ENCODE measurements around the gene WRAP73. TPM values are rescaled to one million over a fixed set of nuclear protein-coding genes. Genes with fewer than 3 reads are reported as not detected.
A peak's percentile ranks its signal among the peaks of the same experiment; 100 is the strongest.

WRAP73 gene
- total RNA-seq, 4 donors from 2014 or later: 19.7 to 30.4 (median 25.5) TPM

DNA sequence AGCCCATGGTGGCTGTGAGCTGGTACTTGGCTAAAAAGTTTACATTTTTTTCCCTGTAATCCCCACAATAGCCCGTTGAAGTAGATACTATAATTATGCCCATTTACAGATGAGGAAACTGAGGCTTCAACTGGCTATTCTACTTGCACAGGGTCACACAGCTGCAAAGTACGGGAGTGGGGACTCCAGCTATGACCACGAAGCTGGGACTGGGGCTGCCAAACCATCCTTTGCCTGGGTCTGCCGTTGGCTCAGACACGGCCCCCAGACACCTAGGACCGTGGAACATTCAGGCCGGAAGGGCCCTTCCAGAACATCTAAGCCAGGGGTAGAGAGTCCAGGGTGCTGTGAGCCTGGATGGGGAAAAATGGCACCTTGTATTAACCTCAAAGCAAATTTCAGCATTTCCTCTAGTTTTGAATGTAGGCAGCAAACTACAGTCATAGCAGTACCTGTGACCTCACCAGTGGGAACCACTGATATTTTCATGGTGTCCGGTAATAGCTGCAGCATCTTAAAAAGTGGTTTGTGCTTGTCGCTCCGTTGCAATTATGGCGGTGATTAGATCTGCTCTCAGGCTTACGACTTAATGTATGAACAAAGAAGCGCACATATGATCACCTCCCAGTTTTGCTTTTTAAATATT lies 6.7 kb upstream of the WRAP73 start:
- TF ChIP-seq, protein P1, sequence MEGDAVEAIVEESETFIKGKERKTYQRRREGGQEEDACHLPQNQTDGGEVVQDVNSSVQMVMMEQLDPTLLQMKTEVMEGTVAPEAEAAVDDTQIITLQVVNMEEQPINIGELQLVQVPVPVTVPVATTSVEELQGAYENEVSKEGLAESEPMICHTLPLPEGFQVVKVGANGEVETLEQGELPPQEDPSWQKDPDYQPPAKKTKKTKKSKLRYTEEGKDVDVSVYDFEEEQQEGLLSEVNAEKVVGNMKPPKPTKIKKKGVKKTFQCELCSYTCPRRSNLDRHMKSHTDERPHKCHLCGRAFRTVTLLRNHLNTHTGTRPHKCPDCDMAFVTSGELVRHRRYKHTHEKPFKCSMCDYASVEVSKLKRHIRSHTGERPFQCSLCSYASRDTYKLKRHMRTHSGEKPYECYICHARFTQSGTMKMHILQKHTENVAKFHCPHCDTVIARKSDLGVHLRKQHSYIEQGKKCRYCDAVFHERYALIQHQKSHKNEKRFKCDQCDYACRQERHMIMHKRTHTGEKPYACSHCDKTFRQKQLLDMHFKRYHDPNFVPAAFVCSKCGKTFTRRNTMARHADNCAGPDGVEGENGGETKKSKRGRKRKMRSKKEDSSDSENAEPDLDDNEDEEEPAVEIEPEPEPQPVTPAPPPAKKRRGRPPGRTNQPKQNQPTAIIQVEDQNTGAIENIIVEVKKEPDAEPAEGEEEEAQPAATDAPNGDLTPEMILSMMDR (IDR thresholded peaks at IDR 0.05): no peak
- no peak for TF ChIP-seq POLR2A (IDR thresholded peaks at IDR 0.05)
- TF ChIP-seq POLR2AphosphoS5 (IDR thresholded peaks at IDR 0.05): no peak
- TF ChIP-seq EP300 (IDR thresholded peaks at IDR 0.05; ENCODE audit: low read depth): no peak
- Histone ChIP-seq H3K36me3 (no peaks in the 10 kb centered on the region), H3K4me1 (peaks cover 0 to 14% (median 12%) of the 10 kb centered on the region in 4 donors), H3K27me3 (peaks cover 72% of the 10 kb centered on the region), H3K27ac (no peak overlapping the region), H3K4me3 (no peak overlapping the region), H3K9me3 (no peaks in the 10 kb centered on the region)
- intact Hi-C loops (cut with DNase I; ENCODE audit: low total_unique reads) (no loop called here), in situ Hi-C loops (cut with MboI; ENCODE audit: low pct_ligation_motif_present in 1 of 4, low pct_unique_long_range_greater_than_20kb in 1 of 4, low sequenced_read_pairs in 3 of 4) (no loop called here)
- no peak for DNase-seq
- 72 to 74% methylated on average over 6 to 13 of the region's 13 CpGs for WGBS, 2 donors (ENCODE audit: low coverage in 1 of 2)

DNA sequence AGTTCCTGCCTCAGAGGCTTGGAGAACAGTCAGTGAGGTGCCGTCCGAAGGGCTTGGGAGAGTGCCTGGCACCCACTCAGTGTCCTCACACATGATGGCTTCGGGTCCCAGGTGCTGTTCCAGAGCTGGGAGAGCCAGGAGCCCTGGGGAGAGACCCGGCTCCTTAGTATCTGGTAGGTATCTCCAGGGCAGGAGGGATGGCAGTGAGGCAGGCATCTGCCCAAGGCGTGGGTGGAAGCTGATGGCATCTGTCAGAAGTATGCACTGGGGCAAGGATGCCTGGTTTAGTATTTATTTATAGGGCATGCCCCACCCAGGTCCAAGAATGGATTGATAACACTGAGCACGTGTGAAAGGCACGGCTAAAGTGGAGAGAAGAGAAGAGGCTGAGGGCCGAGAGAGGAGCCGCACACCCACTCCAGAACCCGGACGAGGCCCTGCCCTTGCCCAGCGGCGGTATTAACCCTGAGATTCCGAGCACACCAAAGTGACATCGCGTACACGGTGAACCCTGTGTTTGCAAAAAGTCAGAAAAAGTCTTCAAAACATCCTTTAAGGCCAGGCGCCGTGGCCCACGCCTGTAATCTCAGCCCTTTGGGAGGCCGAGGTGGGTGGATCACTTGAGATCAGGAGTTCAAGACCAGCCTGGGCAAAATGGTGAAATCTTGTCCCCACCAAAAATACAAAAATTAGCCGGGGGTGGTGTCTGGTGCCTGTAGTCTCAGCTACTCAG lies 4.8 kb upstream of the WRAP73 start:
- Histone ChIP-seq H3K36me3 (no peaks in the 10 kb centered on the region), H3K4me3 (no peak overlapping the region), H3K27ac (no peak overlapping the region), H3K9me3 (no peaks in the 10 kb centered on the region), H3K4me1 (peaks cover 6 to 30% (median 25%) of the 10 kb centered on the region in 4 donors), H3K27me3 (peaks cover 83% of the 10 kb centered on the region)
- intact Hi-C loops (cut with DNase I; ENCODE audit: low total_unique reads) (no loop called here), in situ Hi-C loops (cut with MboI; ENCODE audit: low pct_ligation_motif_present in 1 of 4, low pct_unique_long_range_greater_than_20kb in 1 of 4, low sequenced_read_pairs in 3 of 4) (no loop called here)
- TF ChIP-seq EP300 (IDR thresholded peaks at IDR 0.05; ENCODE audit: low read depth) (no peak), POLR2AphosphoS5 (IDR thresholded peaks at IDR 0.05) (no peak), POLR2A (IDR thresholded peaks at IDR 0.05) (no peak)
- TF ChIP-seq, protein P1 (IDR thresholded peaks at IDR 0.05): no peak
- no peak for DNase-seq
- WGBS, 2 donors (ENCODE audit: low coverage in 1 of 2): 82% methylated on average over 15 to 22 of the region's 22 CpGs

DNA sequence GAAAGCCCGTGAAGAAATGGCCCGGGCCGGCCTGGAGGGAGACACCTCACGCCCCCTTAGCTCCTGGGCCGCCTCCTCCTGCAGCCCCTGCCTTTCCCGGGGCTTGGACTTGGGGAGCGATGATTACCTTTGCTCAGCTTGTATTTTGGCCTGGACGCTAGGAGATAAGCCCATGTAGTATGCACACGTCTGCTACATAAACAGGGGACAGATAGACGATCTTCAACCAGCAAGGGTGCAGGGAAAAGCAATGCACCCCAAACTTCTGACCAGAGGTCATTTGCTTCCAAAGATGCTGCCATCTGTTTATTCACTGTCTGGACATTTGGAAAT lies 3.3 kb upstream of the WRAP73 start:
- Histone ChIP-seq H3K4me3 (peak overlapping the region in 1 of 4 donors; percentile 35), H3K27me3 (peaks cover 81% of the 10 kb centered on the region), H3K9me3 (no peaks in the 10 kb centered on the region), H3K27ac (no peak overlapping the region), H3K4me1 (peaks cover 12 to 43% (median 35%) of the 10 kb centered on the region in 4 donors), H3K36me3 (no peaks in the 10 kb centered on the region)
- TF ChIP-seq POLR2AphosphoS5 (IDR thresholded peaks at IDR 0.05) (no peak), EP300 (IDR thresholded peaks at IDR 0.05; ENCODE audit: low read depth) (no peak), POLR2A (IDR thresholded peaks at IDR 0.05) (no peak)
- TF ChIP-seq, protein P1 (IDR thresholded peaks at IDR 0.05): no peak
- intact Hi-C loops (cut with DNase I; ENCODE audit: low total_unique reads) (no loop called here), in situ Hi-C loops (cut with MboI; ENCODE audit: low pct_ligation_motif_present in 1 of 4, low pct_unique_long_range_greater_than_20kb in 1 of 4, low sequenced_read_pairs in 3 of 4) (no loop called here)
- DNase-seq: no peak
- WGBS, 2 donors (ENCODE audit: low coverage in 1 of 2): 25 to 26% methylated on average over 6 to 7 of the region's 10 CpGs

DNA sequence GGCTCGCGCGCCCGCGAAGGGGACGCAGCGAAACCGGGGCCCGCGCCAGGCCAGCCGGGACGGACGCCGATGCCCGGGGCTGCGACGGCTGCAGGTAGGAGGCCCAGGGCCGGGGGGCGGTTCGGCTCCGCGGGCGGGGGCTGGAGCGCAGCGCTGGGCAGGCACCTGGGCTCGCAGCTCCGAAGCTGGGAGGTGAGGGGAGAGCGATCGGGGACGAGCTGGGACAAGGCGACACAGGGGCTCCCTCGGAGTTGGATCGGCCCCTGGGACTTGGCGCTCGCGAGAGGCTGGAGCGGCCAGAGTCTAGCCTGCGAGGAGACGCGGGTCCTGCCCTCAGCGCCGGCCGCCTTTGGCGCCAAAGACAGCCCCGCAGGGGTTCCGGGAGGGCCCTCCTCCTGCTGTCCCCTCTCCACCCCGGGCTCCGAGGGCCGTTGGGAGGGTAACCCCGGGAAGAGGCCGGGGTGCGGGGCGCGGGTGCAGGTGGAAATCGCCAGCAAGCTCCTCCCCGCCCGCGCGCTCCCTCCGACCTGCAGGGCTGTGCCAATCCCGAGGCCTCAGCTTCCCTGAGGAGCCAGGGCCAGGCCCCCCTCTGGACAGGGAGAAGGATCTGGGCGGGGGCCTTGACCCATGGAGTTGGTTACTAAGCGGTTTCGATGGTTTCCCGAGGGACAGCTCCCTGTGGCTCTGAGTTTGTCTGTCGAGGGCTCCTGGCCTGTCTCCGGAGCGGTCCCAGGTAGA lies 2.8 kb upstream of the WRAP73 start:
- peak overlapping the region in 3 of 4 donors; percentile 8 to 46 (median 35) for H3K4me3 ChIP-seq
- DNase-seq: no peak
- TF ChIP-seq, protein P1 (IDR thresholded peaks at IDR 0.05): no peak
- no peak overlapping the region for H3K27ac ChIP-seq
- H3K4me1 ChIP-seq: peaks cover 12 to 43% (median 35%) of the 10 kb centered on the region in 4 donors
- WGBS, 2 donors (ENCODE audit: low coverage in 1 of 2): 2% methylated on average over 37 of the region's 68 CpGs; no CpG with 5 or more reads in 1 of the 2 donors
- no peaks in the 10 kb centered on the region for H3K36me3 ChIP-seq
- intact Hi-C loops (cut with DNase I; ENCODE audit: low total_unique reads) (no loop called here), in situ Hi-C loops (cut with MboI; ENCODE audit: low pct_ligation_motif_present in 1 of 4, low pct_unique_long_range_greater_than_20kb in 1 of 4, low sequenced_read_pairs in 3 of 4) (no loop called here)
- no peaks in the 10 kb centered on the region for H3K9me3 ChIP-seq
- H3K27me3 ChIP-seq: peaks cover 77% of the 10 kb centered on the region

Measured in transverse colon (tissue), 4 donors.